ENCODE measurements around the gene JAK1.

Gene JAK1

DNA sequence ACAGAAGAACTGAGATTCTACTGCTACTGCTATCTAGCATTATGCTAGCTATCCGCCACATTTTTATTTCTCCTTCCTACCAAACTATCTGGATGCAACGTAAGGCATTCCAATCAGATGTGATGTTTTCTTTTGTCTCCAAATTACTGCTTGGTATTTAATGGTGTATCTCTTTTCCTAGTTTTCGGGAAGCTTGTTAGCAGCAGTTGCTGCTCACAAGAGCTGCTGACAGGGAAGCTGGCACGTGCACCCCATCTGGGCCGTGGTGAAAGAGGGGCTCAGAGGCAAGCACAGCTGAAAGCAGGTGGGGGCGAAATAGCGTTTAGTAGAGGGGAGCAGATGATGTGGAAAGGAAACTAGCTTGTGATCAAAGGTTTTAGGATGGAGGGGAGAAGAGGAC is 57.3 kb downstream of the JAK1 start:
- TF ChIP-seq, protein P1, sequence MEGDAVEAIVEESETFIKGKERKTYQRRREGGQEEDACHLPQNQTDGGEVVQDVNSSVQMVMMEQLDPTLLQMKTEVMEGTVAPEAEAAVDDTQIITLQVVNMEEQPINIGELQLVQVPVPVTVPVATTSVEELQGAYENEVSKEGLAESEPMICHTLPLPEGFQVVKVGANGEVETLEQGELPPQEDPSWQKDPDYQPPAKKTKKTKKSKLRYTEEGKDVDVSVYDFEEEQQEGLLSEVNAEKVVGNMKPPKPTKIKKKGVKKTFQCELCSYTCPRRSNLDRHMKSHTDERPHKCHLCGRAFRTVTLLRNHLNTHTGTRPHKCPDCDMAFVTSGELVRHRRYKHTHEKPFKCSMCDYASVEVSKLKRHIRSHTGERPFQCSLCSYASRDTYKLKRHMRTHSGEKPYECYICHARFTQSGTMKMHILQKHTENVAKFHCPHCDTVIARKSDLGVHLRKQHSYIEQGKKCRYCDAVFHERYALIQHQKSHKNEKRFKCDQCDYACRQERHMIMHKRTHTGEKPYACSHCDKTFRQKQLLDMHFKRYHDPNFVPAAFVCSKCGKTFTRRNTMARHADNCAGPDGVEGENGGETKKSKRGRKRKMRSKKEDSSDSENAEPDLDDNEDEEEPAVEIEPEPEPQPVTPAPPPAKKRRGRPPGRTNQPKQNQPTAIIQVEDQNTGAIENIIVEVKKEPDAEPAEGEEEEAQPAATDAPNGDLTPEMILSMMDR (IDR thresholded peaks at IDR 0.05; ENCODE audit: extremely low read depth, insufficient read depth, missing control alignments), result no peak
- in situ Hi-C loops (cut with MboI; ENCODE audit: low pct_unique_long_range_greater_than_20kb, low sequenced_read_pairs, unreplicated experiment), result no loop called here
- DNase-seq (ENCODE audit: low spot score), result no peak

DNA sequence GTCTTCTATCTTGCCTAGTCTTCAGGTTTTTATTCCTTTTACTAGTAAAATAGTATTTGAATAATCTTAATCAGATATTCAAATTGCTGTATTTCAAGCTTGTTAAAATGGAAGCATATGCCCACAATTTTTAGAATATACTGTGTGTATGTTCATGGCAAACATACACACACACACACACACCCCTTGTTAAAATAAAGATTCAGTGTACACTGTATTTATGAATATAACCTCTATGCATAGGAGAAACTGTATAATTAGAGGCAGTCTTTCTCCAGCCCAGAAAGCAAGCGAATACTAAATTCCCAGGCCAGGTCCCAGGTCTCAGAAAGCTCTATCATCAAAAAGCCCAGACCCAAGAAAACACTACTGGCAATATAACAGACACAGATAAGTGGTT is 57.8 kb downstream of the JAK1 start:
- TF ChIP-seq, protein P1 (IDR thresholded peaks at IDR 0.05; ENCODE audit: extremely low read depth, insufficient read depth, missing control alignments), result no peak
- in situ Hi-C loops (cut with MboI; ENCODE audit: low pct_unique_long_range_greater_than_20kb, low sequenced_read_pairs, unreplicated experiment), result no loop called here
- DNase-seq (ENCODE audit: low spot score), result no peak

DNA sequence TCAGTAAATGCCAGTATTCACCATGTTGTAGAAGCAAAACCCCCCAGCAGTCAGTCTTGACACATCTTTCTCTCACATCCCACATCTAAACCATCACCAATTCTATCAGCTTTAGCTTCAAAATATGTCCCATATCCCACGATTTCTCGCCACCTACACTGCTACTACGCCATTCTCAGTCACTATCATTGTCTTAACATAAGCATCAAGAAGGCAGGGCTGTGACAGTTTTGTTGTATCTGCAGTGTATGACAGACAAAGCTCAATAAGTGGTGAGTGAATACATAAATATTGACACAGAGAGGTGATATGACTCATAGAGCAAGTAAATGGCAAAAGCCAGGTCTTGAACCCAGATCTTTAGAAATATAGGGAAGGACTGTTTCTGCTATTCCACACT is 59.9 kb downstream of the JAK1 start:
- in situ Hi-C loops (cut with MboI; ENCODE audit: low pct_unique_long_range_greater_than_20kb, low sequenced_read_pairs, unreplicated experiment), result no loop called here
- TF ChIP-seq, protein P1 (IDR thresholded peaks at IDR 0.05; ENCODE audit: extremely low read depth, insufficient read depth, missing control alignments), result no peak

DNA sequence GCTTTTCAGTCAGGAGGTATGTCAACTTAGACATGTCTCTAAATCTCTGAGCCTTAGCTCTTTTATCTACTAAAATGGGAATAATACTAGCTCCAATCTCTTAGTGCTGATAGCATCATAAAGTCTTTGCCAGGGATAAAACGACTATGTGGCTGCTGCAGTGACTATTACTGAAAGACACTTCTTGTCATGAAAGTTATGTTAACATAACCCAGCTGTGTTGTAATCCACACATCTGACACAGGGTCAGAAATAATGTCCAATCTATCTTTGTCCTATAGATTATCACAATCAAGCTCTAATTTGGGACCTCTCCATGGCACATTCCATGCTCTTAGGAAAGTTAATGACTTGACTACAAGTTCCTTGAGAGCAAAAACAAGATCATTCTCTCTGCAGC is 62.8 kb downstream of the JAK1 start:
- in situ Hi-C loops (cut with MboI; ENCODE audit: low pct_unique_long_range_greater_than_20kb, low sequenced_read_pairs, unreplicated experiment), result no loop called here
- DNase-seq (ENCODE audit: low spot score), result no peak
- TF ChIP-seq, protein P1 (IDR thresholded peaks at IDR 0.05; ENCODE audit: extremely low read depth, insufficient read depth, missing control alignments), result no peak

More for the DNA sequence above, 59.9 kb downstream of the JAK1 start:
- DNase-seq (ENCODE audit: low spot score), result no peak

DNA sequence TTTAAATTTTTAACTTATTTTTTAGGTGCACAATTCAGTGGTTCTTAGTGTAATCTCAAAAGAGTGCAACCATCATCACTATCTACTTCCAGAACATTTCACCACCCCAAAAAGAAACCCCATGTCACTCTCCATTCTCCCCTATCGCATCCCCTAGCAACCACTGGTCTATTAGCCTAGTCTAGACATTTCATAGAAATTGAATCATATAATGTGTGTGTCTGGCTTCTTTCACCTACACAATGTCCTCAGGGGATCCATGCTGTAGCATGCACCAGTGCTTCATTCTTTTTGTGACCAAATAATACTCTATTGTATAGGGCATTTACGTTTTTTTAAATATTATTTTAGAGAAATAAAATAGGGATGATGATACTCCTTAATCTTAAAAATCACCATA is 64.7 kb downstream of the JAK1 start:
- in situ Hi-C loops (cut with MboI; ENCODE audit: low pct_unique_long_range_greater_than_20kb, low sequenced_read_pairs, unreplicated experiment), result no loop called here
- TF ChIP-seq, protein P1 (IDR thresholded peaks at IDR 0.05; ENCODE audit: extremely low read depth, insufficient read depth, missing control alignments), result no peak
- DNase-seq (ENCODE audit: low spot score), result no peak

DNA sequence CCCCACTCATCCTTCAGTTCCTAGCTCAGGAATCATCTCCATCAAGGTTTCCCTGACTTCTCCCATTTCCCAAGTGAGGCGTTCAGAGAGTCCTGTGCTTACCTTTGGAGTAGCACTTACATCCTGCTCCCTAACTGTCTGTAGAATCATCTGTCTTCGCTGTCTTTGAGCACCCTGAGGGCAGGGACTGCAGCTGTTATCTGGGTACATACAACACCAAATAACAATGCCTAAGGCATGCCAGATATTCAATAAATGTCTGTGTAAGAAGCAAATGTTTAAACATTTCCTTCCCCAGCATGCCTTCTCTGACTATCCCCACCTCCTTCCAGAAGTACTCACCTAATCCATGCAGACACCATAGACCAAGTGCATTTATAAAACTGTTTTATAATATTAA is 65.4 kb downstream of the JAK1 start:
- TF ChIP-seq, protein P1 (IDR thresholded peaks at IDR 0.05; ENCODE audit: extremely low read depth, insufficient read depth, missing control alignments), result no peak

More for the DNA sequence above, 65.4 kb downstream of the JAK1 start:
- DNase-seq (ENCODE audit: low spot score), result no peak
- in situ Hi-C loops (cut with MboI; ENCODE audit: low pct_unique_long_range_greater_than_20kb, low sequenced_read_pairs, unreplicated experiment), result no loop called here

Measured in GM13977 (cell line).